GM23338 (cell line): ENCODE data around the gene TIMM10. TPM values are rescaled to one million over a fixed set of nuclear protein-coding genes. Genes with fewer than 3 reads are reported as not detected.

Experiments
- ATAC-seq: fragments of 200-7000 bp; cut with Tn5 transposase; 3 replicates; pipeline ENCODE4 v1.9.1; 2020
- DNase-seq: peaks from one replicate; pipeline ENCODE4 v3.0.0-alpha.2; 2015; ENCODE audit warnings: low spot score
- H2AFZ ChIP-seq: fragments of 200-600 bp; sonication (generic); 2 replicates; pipeline ENCODE4 v1.8.0; 2016; ENCODE audit warnings: antibody characterized with exemption, mild to moderate bottlenecking, moderate library complexity
- H3F3A ChIP-seq: fragments of 200-600 bp; sonication (generic); replicated peaks from 2 replicates; pipeline ENCODE4 v1.8.0; 2017; ENCODE audit warnings: antibody characterized with exemption, mixed run types, low read depth
- H3K27ac ChIP-seq: fragments of 200-600 bp; sonication (generic); 2 replicates; pipeline ENCODE4 v1.6.1; 2016; ENCODE audit warnings: low read depth
- H3K27me3 ChIP-seq: fragments of 200-600 bp; sonication (generic); 2 replicates; pipeline ENCODE4 v1.8.0; 2016; ENCODE audit warnings: mild to moderate bottlenecking, mixed run types, moderate library complexity; ENCODE audit not compliant: insufficient read depth
- H3K36me3 ChIP-seq: fragments of 200-600 bp; sonication (generic); 2 replicates; pipeline ENCODE4 v1.8.0; 2016; ENCODE audit warnings: mild to moderate bottlenecking; ENCODE audit not compliant: insufficient read depth
- H3K4me1 ChIP-seq: fragments of 200-600 bp; sonication (generic); 2 replicates; pipeline ENCODE4 v1.8.0; 2016; ENCODE audit warnings: mild to moderate bottlenecking, moderate library complexity; ENCODE audit not compliant: insufficient read depth
- H3K4me2 ChIP-seq: fragments of 200-600 bp; sonication (generic); 2 replicates; pipeline ENCODE4 v1.7.1; 2017; ENCODE audit warnings: mixed run types
- H3K4me3 ChIP-seq: fragments of 200-600 bp; sonication (generic); 2 replicates; pipeline ENCODE4 v1.6.1; 2016; ENCODE audit warnings: mixed run types
- H3K79me2 ChIP-seq: fragments of 200-600 bp; sonication (generic); replicated peaks from 2 replicates; pipeline ENCODE4 v1.8.0; 2017; ENCODE audit warnings: mild to moderate bottlenecking; ENCODE audit not compliant: insufficient read depth
- H3K9me2 ChIP-seq: fragments of 200-600 bp; sonication (generic); 2 replicates; pipeline ENCODE4 v1.8.0; 2017; ENCODE audit not compliant: insufficient read depth
- H4K20me1 ChIP-seq: fragments of 200-600 bp; sonication (generic); replicated peaks from 2 replicates; pipeline ENCODE4 v1.8.0; 2017; ENCODE audit warnings: mild to moderate bottlenecking; ENCODE audit not compliant: insufficient read depth
- H3K27ac Mint-ChIP-seq: 2 replicates; pipeline ENCODE4 v1.8.0; 2020; ENCODE audit warnings: inconsistent platforms, mild to moderate bottlenecking, moderate library complexity, mixed read lengths
- H3K27me3 Mint-ChIP-seq: 3 replicates; pipeline ENCODE4 v1.8.0; 2022; ENCODE audit warnings: low read depth, mild to moderate bottlenecking, moderate library complexity, mixed read lengths, inconsistent platforms; ENCODE audit not compliant: insufficient read depth, poor library complexity
- H3K36me3 Mint-ChIP-seq: 3 replicates; pipeline ENCODE4 v1.8.0; 2021; ENCODE audit warnings: low read depth, mild to moderate bottlenecking, inconsistent platforms, moderate library complexity, mixed read lengths
- H3K4me1 Mint-ChIP-seq: 3 replicates; pipeline ENCODE4 v1.8.0; 2020; ENCODE audit warnings: mild to moderate bottlenecking, inconsistent platforms, mixed read lengths
- H3K4me3 Mint-ChIP-seq: 3 replicates; pipeline ENCODE4 v1.8.0; 2021; ENCODE audit warnings: moderate library complexity, mild to moderate bottlenecking, inconsistent platforms, mixed read lengths
- H3K9me3 Mint-ChIP-seq: 3 replicates; pipeline ENCODE4 v1.8.0; 2020; ENCODE audit warnings: moderate library complexity, mild to moderate bottlenecking, inconsistent platforms, mixed read lengths
- CTCF ChIP-seq, 2 experiments: fragments of 200-600 bp in 1 of 2; sonication (generic) in 1 of 2; conservative IDR thresholded peaks; 2 replicates each; pipeline versions ENCODE4 v1.5.1 to v1.6.1; 2016 to 2017; ENCODE audit warnings: antibody characterized with exemption in 2 of 2, low read depth in 2 of 2, mild to moderate bottlenecking in 2 of 2, moderate library complexity in 1 of 2
- ETS1 ChIP-seq: IDR thresholded peaks from 2 replicates; pipeline ENCODE4 v1.6.1; 2016; ENCODE audit warnings: antibody characterized with exemption
- EZH2 ChIP-seq: fragments of 200-600 bp; sonication (generic); IDR thresholded peaks from one replicate; pipeline ENCODE4 v1.8.0; 2017; ENCODE audit warnings: antibody characterized with exemption, mild to moderate bottlenecking, low read depth; ENCODE audit not compliant: unreplicated experiment
- EZH2phosphoT487 ChIP-seq: fragments of 200-600 bp; sonication (generic); IDR thresholded peaks from one replicate; pipeline ENCODE4 v1.8.1; 2018; ENCODE audit warnings: antibody characterized with exemption; ENCODE audit not compliant: unreplicated experiment
- JUNB ChIP-seq: IDR thresholded peaks from one replicate; pipeline ENCODE4 v1.6.1; 2016; ENCODE audit warnings: antibody characterized with exemption; ENCODE audit not compliant: unreplicated experiment
- NANOG ChIP-seq: IDR thresholded peaks from 2 replicates; pipeline ENCODE4 v1.6.1; 2016; ENCODE audit warnings: antibody characterized with exemption, borderline replicate concordance
- POLR2AphosphoS5 ChIP-seq: IDR thresholded peaks from 2 replicates; pipeline ENCODE4 v1.6.1; 2016; ENCODE audit warnings: antibody characterized with exemption, low read depth
- STAT1 ChIP-seq: IDR thresholded peaks from one replicate; pipeline ENCODE4 v1.6.1; 2016; ENCODE audit warnings: antibody characterized with exemption; ENCODE audit not compliant: unreplicated experiment
- ZNF331 ChIP-seq: fragments of 250-450 bp; sonication (Bioruptor Pico); IDR thresholded peaks from 2 replicates; pipeline ENCODE4 v1.5.0; 2020; ENCODE audit warnings: low read depth, mild to moderate bottlenecking, moderate library complexity
- polyA plus RNA-seq: library from polyadenylated mRNA; unstranded; fragments of >200 nt; fragmentation: Nextera tagmentation; extraction: Ambion mirVana; gene quantifications from 2 replicates; pipeline ENCODE4 v1.2.1, GENCODE V29; 2016
- total RNA-seq: library from RNA; depleted of rRNA; stranded (reverse); fragments of >200 nt; shearing (Covaris generic); gene quantifications from 2 replicates; pipeline ENCODE4 v1.2.3, GENCODE V29; 2014
- TF ChIP-seq, protein P1 (sequence below): IDR thresholded peaks from one replicate; pipeline ENCODE4 v1.6.1; 2018; ENCODE audit warnings: antibody characterized with exemption; ENCODE audit not compliant: unreplicated experiment
- TF ChIP-seq, protein P2 (sequence below): fragments of 250-450 bp; sonication (Bioruptor Pico); IDR thresholded peaks from 2 replicates; pipeline ENCODE4 v1.5.0; 2020; ENCODE audit warnings: mild to moderate bottlenecking, moderate library complexity

TIMM10 gene
- total and polyA plus RNA-seq, 2 experiments from 2014 or later: 59.1 to 194 TPM

GRCh38 chr11:57546451-57546850 lies 15.9 kb upstream of the TIMM10 start (continued):
- TF ChIP-seq, protein P1, sequence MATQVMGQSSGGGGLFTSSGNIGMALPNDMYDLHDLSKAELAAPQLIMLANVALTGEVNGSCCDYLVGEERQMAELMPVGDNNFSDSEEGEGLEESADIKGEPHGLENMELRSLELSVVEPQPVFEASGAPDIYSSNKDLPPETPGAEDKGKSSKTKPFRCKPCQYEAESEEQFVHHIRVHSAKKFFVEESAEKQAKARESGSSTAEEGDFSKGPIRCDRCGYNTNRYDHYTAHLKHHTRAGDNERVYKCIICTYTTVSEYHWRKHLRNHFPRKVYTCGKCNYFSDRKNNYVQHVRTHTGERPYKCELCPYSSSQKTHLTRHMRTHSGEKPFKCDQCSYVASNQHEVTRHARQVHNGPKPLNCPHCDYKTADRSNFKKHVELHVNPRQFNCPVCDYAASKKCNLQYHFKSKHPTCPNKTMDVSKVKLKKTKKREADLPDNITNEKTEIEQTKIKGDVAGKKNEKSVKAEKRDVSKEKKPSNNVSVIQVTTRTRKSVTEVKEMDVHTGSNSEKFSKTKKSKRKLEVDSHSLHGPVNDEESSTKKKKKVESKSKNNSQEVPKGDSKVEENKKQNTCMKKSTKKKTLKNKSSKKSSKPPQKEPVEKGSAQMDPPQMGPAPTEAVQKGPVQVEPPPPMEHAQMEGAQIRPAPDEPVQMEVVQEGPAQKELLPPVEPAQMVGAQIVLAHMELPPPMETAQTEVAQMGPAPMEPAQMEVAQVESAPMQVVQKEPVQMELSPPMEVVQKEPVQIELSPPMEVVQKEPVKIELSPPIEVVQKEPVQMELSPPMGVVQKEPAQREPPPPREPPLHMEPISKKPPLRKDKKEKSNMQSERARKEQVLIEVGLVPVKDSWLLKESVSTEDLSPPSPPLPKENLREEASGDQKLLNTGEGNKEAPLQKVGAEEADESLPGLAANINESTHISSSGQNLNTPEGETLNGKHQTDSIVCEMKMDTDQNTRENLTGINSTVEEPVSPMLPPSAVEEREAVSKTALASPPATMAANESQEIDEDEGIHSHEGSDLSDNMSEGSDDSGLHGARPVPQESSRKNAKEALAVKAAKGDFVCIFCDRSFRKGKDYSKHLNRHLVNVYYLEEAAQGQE: no peak
- TF ChIP-seq EZH2phosphoT487 (no peak), EZH2 (no peak), ZNF331 (CRISPR knock-in tag) (no peak), STAT1 (no peak), ETS1 (no peak), CTCF (conservative IDR thresholded peaks at IDR 0.05; ENCODE audit: low read depth in 2 of 2) (no peak), NANOG (no peak)

DNA sequence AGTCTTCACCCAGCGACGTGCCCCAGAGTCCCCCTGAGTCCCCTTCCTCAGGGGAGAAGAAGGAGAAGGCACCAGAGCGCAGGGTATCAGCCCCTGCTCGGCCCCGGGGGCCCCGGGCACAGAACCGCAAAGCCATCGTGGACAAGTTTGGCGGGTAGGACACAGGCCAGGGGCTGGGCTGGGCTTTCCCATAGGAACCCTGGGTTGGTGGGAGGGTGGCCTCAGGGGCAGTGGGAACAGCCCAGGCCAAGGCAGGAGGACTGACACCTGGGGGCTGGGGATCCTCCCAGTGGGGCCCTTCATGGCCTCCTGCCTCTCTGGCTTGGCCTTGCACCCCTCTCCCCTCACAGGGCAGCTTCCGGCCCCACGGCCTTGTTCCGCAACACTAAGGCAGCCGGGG lies 15.3 kb upstream of the TIMM10 start:
- DNase-seq (no peak), ATAC-seq (no peak)
- Mint-ChIP-seq H3K36me3 (peaks cover 20% of the 10 kb centered on the region), H3K9me3 (peaks cover 3% of the 10 kb centered on the region; the same call in 2 of the 3 replicates), H3K27ac (no peak overlapping the region), H3K4me3 (no peak overlapping the region), H3K27me3 (peaks cover 18% of the 10 kb centered on the region), H3K4me1 (peaks cover 20% of the 10 kb centered on the region)
- H4K20me1 ChIP-seq: no peaks in the 10 kb centered on the region
- H3K9me2 ChIP-seq: no peaks in the 10 kb centered on the region
- no peak overlapping the region for H3K4me2 ChIP-seq
- no peak overlapping the region for H3K4me3 ChIP-seq
- no peaks in the 10 kb centered on the region for H3K79me2 ChIP-seq
- H3K27ac ChIP-seq: no peak overlapping the region
- no peak overlapping the region for H2AFZ ChIP-seq
- H3F3A ChIP-seq: no peaks in the 10 kb centered on the region
- no peaks in the 10 kb centered on the region for H3K36me3 ChIP-seq
- peaks cover 16% of the 10 kb centered on the region; the same call in 1 of the 2 replicates for H3K4me1 ChIP-seq
- no peaks in the 10 kb centered on the region for H3K27me3 ChIP-seq
- TF ChIP-seq NANOG: no peak
- TF ChIP-seq ZNF331 (CRISPR knock-in tag): no peak
- no peak for TF ChIP-seq JUNB
- no peak for TF ChIP-seq ETS1
- TF ChIP-seq POLR2AphosphoS5: no peak
- no peak for TF ChIP-seq EZH2
- TF ChIP-seq, protein P2, sequence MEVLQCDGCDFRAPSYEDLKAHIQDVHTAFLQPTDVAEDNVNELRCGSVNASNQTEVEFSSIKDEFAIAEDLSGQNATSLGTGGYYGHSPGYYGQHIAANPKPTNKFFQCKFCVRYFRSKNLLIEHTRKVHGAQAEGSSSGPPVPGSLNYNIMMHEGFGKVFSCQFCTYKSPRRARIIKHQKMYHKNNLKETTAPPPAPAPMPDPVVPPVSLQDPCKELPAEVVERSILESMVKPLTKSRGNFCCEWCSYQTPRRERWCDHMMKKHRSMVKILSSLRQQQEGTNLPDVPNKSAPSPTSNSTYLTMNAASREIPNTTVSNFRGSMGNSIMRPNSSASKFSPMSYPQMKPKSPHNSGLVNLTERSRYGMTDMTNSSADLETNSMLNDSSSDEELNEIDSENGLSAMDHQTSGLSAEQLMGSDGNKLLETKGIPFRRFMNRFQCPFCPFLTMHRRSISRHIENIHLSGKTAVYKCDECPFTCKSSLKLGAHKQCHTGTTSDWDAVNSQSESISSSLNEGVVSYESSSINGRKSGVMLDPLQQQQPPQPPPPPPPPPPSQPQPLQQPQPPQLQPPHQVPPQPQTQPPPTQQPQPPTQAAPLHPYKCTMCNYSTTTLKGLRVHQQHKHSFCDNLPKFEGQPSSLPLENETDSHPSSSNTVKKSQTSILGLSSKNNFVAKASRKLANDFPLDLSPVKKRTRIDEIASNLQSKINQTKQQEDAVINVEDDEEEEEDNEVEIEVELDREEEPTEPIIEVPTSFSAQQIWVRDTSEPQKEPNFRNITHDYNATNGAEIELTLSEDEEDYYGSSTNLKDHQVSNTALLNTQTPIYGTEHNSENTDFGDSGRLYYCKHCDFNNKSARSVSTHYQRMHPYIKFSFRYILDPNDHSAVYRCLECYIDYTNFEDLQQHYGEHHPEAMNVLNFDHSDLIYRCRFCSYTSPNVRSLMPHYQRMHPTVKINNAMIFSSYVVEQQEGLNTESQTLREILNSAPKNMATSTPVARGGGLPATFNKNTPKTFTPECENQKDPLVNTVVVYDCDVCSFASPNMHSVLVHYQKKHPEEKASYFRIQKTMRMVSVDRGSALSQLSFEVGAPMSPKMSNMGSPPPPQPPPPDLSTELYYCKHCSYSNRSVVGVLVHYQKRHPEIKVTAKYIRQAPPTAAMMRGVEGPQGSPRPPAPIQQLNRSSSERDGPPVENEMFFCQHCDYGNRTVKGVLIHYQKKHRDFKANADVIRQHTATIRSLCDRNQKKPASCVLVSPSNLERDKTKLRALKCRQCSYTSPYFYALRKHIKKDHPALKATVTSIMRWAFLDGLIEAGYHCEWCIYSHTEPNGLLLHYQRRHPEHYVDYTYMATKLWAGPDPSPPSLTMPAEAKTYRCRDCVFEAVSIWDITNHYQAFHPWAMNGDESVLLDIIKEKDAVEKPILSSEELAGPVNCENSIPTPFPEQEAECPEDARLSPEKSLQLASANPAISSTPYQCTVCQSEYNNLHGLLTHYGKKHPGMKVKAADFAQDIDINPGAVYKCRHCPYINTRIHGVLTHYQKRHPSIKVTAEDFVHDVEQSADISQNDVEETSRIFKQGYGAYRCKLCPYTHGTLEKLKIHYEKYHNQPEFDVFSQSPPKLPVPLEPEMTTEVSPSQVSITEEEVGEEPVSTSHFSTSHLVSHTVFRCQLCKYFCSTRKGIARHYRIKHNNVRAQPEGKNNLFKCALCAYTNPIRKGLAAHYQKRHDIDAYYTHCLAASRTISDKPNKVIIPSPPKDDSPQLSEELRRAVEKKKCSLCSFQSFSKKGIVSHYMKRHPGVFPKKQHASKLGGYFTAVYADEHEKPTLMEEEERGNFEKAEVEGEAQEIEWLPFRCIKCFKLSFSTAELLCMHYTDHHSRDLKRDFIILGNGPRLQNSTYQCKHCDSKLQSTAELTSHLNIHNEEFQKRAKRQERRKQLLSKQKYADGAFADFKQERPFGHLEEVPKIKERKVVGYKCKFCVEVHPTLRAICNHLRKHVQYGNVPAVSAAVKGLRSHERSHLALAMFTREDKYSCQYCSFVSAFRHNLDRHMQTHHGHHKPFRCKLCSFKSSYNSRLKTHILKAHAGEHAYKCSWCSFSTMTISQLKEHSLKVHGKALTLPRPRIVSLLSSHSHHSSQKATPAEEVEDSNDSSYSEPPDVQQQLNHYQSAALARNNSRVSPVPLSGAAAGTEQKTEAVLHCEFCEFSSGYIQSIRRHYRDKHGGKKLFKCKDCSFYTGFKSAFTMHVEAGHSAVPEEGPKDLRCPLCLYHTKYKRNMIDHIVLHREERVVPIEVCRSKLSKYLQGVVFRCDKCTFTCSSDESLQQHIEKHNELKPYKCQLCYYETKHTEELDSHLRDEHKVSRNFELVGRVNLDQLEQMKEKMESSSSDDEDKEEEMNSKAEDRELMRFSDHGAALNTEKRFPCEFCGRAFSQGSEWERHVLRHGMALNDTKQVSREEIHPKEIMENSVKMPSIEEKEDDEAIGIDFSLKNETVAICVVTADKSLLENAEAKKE: no peak
- TF ChIP-seq STAT1: no peak
